Measurements from ENCODE around the gene RNF222. TPM values are rescaled to one million over a fixed set of nuclear protein-coding genes. Genes with fewer than 3 reads are reported as not detected.
"Not testable (repeated sequence)": the region's sequence is repeated elsewhere in the genome, so short reads cannot be mapped to it uniquely, and the experiment has no call there.

RNF222 gene
- total and polyA plus RNA-seq, 2 donors = not detected

DNA sequence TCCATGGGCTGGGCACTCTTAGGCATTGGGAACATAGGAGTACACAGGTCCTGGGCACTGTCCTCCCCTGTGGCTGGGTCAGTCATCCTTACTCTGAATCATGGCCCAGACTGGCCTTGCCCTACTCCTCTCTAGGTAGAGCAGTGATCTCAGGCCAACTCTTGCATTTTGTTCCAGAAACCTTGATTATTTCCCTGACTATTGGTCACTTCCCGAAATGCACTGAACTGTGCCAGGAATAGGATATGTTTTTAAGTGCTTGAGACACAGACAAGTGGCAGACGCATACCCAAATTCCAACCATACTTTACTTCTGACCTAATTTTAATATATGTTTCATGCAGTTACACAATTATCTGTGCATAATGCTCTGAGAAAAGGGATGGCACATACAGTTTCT, 31.4 kb downstream of the RNF222 start:
- Histone ChIP-seq H3K27ac (ENCODE audit: low read depth) (no peak overlapping the region), H3K36me3 (ENCODE audit: insufficient read depth) (no peaks in the 10 kb centered on the region), H3K4me1 (ENCODE audit: insufficient read depth) (no peaks in the 10 kb centered on the region), H3K4me3 (ENCODE audit: low read depth, low read length) (no peak overlapping the region)
- WGBS = 51% methylated on average over 2 of the region's 2 CpGs
- no peak for DNase-seq (ENCODE audit: extremely low spot score)

DNA sequence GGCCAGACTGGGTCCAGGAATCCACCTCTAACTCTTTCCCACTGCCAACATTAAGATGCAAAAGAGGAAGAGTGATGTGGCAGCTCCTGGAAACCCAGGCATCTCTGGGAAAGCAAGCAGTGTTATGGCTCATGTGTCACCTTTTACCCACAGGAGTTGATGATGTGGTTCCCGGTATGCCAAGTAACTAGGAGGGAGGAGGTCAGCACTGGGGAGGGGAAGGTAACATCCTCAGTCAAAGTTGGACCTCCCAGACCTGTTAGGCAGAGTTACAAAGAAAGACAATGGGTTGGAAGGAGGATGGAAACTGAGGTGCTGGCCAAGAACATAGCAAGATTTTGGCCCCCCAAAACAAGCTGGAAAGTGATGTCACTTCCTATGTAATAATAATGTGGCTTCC, 32.5 kb downstream of the RNF222 start:
- Histone ChIP-seq H3K4me3 (ENCODE audit: low read depth, low read length) (no peak overlapping the region), H3K4me1 (ENCODE audit: insufficient read depth) (no peaks in the 10 kb centered on the region), H3K27ac (ENCODE audit: low read depth) (peak overlapping the region; percentile 50), H3K36me3 (ENCODE audit: insufficient read depth) (no peaks in the 10 kb centered on the region)
- DNase-seq (ENCODE audit: extremely low spot score) = no peak
- 61% methylated on average over 1 of the region's 1 CpG for WGBS

DNA sequence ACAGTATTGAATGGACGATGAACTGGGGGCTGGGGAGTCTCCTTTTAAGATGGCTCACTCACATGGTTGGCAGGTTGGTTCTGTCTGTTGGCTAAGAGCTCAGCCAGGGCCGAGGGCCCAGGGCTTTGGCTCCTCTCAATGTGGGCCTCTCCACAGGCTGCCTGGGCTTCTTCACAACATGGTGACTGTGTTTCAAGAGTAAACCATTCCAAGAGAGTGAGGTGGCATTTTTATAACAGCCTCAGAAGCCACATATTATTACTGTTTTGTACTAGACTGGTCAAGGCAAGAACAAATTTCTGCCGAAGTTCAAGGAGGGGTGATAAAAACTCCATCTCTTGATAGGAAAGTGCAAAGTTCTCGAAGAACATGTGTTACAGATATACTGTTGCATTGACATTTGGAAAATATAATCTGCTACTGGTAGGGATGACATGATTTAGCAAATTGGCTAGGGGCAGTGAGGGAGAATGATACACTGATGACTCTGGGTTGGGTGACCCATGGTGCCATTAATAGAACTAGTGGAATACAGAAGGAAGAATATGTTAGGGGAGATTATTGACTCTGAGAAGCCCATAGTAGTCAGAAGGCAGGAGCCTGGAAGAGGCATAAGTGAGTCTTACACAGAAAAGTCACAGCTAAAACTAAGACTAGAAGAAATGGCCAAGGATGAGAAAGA, 34.8 kb downstream of the RNF222 start:
- no peak overlapping the region for H3K27ac ChIP-seq (ENCODE audit: low read depth)
- no peaks in the 10 kb centered on the region for H3K4me1 ChIP-seq (ENCODE audit: insufficient read depth)
- H3K36me3 ChIP-seq (ENCODE audit: insufficient read depth) = no peaks in the 10 kb centered on the region
- 93% methylated on average over 4 of the region's 4 CpGs for whole genome bisulfite sequencing
- no peak for DNase-seq (ENCODE audit: extremely low spot score)
- H3K4me3 ChIP-seq (ENCODE audit: low read depth, low read length) = no peak overlapping the region

DNA sequence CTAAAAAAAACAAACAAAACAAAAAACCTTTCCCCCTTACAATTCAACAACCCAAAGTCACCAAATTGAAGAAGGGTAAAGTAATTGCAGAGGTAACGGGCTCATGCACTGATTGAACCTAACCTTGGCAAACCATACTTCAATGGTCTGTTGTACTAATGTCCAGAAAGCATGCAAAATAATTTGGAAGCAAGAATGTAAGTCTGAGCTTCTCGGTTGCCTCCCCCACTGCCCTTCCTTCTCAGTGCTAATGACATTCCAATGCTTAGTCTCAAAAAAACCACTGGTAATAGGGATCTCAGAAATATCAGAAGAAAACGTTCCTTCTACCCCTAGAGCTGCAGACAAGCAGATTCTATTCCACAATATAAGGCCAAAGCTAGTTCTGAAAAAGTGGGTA, 36.9 kb downstream of the RNF222 start:
- Histone ChIP-seq H3K36me3 (ENCODE audit: insufficient read depth) (no peaks in the 10 kb centered on the region), H3K4me3 (ENCODE audit: low read depth, low read length) (no peak overlapping the region), H3K4me1 (ENCODE audit: insufficient read depth) (no peaks in the 10 kb centered on the region), H3K27ac (ENCODE audit: low read depth) (no peak overlapping the region)
- WGBS = 56% methylated on average over 3 of the region's 3 CpGs
- DNase-seq (ENCODE audit: extremely low spot score) = no peak

DNA sequence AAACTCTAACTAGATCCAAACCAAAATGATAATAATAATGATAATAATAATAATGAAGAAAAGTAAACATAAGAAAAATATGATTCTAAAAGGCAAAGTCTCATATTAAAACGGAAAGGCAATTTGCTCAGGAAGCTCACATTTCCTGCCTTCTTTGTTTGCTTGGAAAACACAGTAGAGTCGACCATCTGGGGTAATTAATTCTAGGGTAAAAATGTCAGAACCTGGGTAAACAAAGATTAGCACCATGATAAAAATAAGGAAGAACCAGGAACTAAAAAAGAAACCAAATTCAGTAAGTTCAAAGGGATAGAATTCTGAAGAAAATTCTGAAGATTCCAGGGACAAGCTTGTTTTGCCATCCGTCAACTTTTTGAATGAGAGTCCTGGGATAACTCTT, 37.4 kb downstream of the RNF222 start:
- 40% methylated on average over 3 of the region's 3 CpGs for WGBS
- Histone ChIP-seq H3K27ac (ENCODE audit: low read depth) (no peak overlapping the region), H3K4me1 (ENCODE audit: insufficient read depth) (no peaks in the 10 kb centered on the region), H3K36me3 (ENCODE audit: insufficient read depth) (no peaks in the 10 kb centered on the region), H3K4me3 (ENCODE audit: low read depth, low read length) (no peak overlapping the region)
- no peak for DNase-seq (ENCODE audit: extremely low spot score)

DNA sequence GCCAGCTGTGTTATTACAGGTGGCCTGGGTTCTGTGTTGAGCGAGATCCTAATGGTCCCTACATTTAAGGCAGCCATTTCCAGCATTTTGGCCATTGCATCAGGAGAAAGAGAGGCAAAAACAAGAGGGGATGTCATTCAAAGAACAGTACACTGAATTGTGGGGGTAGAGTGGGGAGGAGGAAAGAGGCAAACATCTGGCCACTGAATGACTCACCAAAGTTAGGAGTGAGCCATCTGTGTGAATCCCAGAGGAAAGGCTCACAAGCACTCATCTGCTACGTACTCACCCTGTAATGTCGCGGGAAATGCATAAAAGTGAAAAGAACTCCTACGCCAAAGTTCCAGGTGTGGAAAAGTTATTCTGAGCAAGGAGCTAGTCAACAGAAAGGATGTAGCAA, 37.9 kb downstream of the RNF222 start:
- Histone ChIP-seq H3K4me1 (ENCODE audit: insufficient read depth) (no peaks in the 10 kb centered on the region), H3K27ac (ENCODE audit: low read depth) (no peak overlapping the region), H3K4me3 (ENCODE audit: low read depth, low read length) (no peak overlapping the region), H3K36me3 (ENCODE audit: insufficient read depth) (no peaks in the 10 kb centered on the region)
- no peak for DNase-seq (ENCODE audit: extremely low spot score)
- WGBS = 65% methylated on average over 5 of the region's 5 CpGs

GRCh38 chr17:8357910-8358309, 39.7 kb downstream of the RNF222 start:
- no peak for DNase-seq (ENCODE audit: extremely low spot score)
- Histone ChIP-seq H3K27ac (ENCODE audit: low read depth) (no peak overlapping the region), H3K4me3 (ENCODE audit: low read depth, low read length) (no peak overlapping the region), H3K36me3 (ENCODE audit: insufficient read depth) (no peaks in the 10 kb centered on the region), H3K4me1 (ENCODE audit: insufficient read depth) (no peaks in the 10 kb centered on the region)
- 97% methylated on average over 3 of the region's 3 CpGs for WGBS

GRCh38 chr17:8354236-8354635, 43.4 kb downstream of the RNF222 start:
- no peak overlapping the region for H3K4me3 ChIP-seq (ENCODE audit: low read depth, low read length)
- DNase-seq (ENCODE audit: extremely low spot score) = no peak
- WGBS = 76% methylated on average over 8 of the region's 8 CpGs

GRCh38 chr17:8353736-8354135, 43.9 kb downstream of the RNF222 start:
- Histone ChIP-seq H3K4me1 (ENCODE audit: insufficient read depth) (no peaks in the 10 kb centered on the region), H3K27ac (ENCODE audit: low read depth) (no peak overlapping the region), H3K36me3 (ENCODE audit: insufficient read depth) (no peaks in the 10 kb centered on the region), H3K4me3 (ENCODE audit: low read depth, low read length) (no peak overlapping the region)
- no peak for DNase-seq (ENCODE audit: extremely low spot score)
- 78% methylated on average over 7 of the region's 7 CpGs for WGBS

More at GRCh38 chr17:8354236-8354635, 43.4 kb downstream of the RNF222 start:
- no peaks in the 10 kb centered on the region for H3K4me1 ChIP-seq (ENCODE audit: insufficient read depth)
- no peaks in the 10 kb centered on the region for H3K36me3 ChIP-seq (ENCODE audit: insufficient read depth)
- no peak overlapping the region for H3K27ac ChIP-seq (ENCODE audit: low read depth)

- 81% methylated on average over 7 of the region's 7 CpGs for WGBS
- Histone ChIP-seq H3K4me3 (ENCODE audit: low read depth, low read length) (no peak overlapping the region), H3K4me1 (ENCODE audit: insufficient read depth) (no peaks in the 10 kb centered on the region)
Measured at GRCh38 chr17:8350339-8350738, 47.3 kb downstream of the RNF222 start.

GRCh38 chr17:8347001-8347400, 50.6 kb downstream of the RNF222 start:
- not testable (repeated sequence) for H3K36me3 ChIP-seq (ENCODE audit: insufficient read depth); DNase-seq (ENCODE audit: extremely low spot score); H3K27ac ChIP-seq (ENCODE audit: low read depth); H3K4me1 ChIP-seq (ENCODE audit: insufficient read depth); H3K4me3 ChIP-seq (ENCODE audit: low read depth, low read length)
- WGBS = 48% methylated on average over 25 of the region's 25 CpGs

More at GRCh38 chr17:8350339-8350738, 47.3 kb downstream of the RNF222 start:
- Histone ChIP-seq H3K36me3 (ENCODE audit: insufficient read depth) (no peaks in the 10 kb centered on the region), H3K27ac (ENCODE audit: low read depth) (no peak overlapping the region)
- no peak for DNase-seq (ENCODE audit: extremely low spot score)

- WGBS = 72% methylated on average over 5 of the region's 5 CpGs
- Histone ChIP-seq H3K36me3 (ENCODE audit: insufficient read depth) (no peaks in the 10 kb centered on the region), H3K27ac (ENCODE audit: low read depth) (no peak overlapping the region), H3K4me3 (ENCODE audit: low read depth, low read length) (no peak overlapping the region), H3K4me1 (ENCODE audit: insufficient read depth) (no peaks in the 10 kb centered on the region)
- no peak for DNase-seq (ENCODE audit: extremely low spot score)
Measured at GRCh38 chr17:8345951-8346665, 51.5 kb downstream of the RNF222 start.

- H3K4me3 ChIP-seq (ENCODE audit: low read depth, low read length) = no peak overlapping the region
- H3K4me1 ChIP-seq (ENCODE audit: insufficient read depth) = no peaks in the 10 kb centered on the region
- H3K27ac ChIP-seq (ENCODE audit: low read depth) = no peak overlapping the region
- 67% methylated on average over 6 of the region's 6 CpGs for WGBS
- no peak for DNase-seq (ENCODE audit: extremely low spot score)
- H3K36me3 ChIP-seq (ENCODE audit: insufficient read depth) = no peaks in the 10 kb centered on the region
Measured at GRCh38 chr17:8345052-8345690, 52.5 kb downstream of the RNF222 start.

GRCh38 chr17:8341456-8341855, 56.2 kb downstream of the RNF222 start:
- no peaks in the 10 kb centered on the region for H3K36me3 ChIP-seq (ENCODE audit: insufficient read depth)
- no peak for DNase-seq (ENCODE audit: extremely low spot score)
- no peak overlapping the region for H3K4me3 ChIP-seq (ENCODE audit: low read depth, low read length)
- no peak overlapping the region for H3K27ac ChIP-seq (ENCODE audit: low read depth)
- H3K4me1 ChIP-seq (ENCODE audit: insufficient read depth) = no peaks in the 10 kb centered on the region
- WGBS = 58% methylated on average over 4 of the region's 4 CpGs

Measured in urinary bladder (tissue), 4 donors.